ENCODE data around the gene DPP6. TPM values are rescaled to one million over a fixed set of nuclear protein-coding genes. Genes with fewer than 3 reads are reported as not detected.

The DPP6 gene
- total and polyA plus RNA-seq, 2 experiments from 2014 or later: 0.20 to 0.44 TPM

GRCh38 chr7:154296443-154296842 is 244.2 kb downstream of the DPP6 start:
- H3K4me3 ChIP-seq: no peak overlapping the region
- DNase-seq (ENCODE audit: low spot score): no peak
- no peaks in the 10 kb centered on the region for H3K9me2 ChIP-seq (replicated peaks; ENCODE audit: insufficient read depth)
- no peak overlapping the region for H3K4me2 ChIP-seq
- no peaks in the 10 kb centered on the region for H3K27me3 ChIP-seq
- H3K9me3 ChIP-seq (ENCODE audit: low read depth): no peaks in the 10 kb centered on the region
- no peaks in the 10 kb centered on the region for H3K79me2 ChIP-seq
- H4K20me1 ChIP-seq (ENCODE audit: insufficient read depth, poor library complexity, severe bottlenecking): no peaks in the 10 kb centered on the region
- no peak for TF ChIP-seq EZH2 (IDR thresholded peaks at IDR 0.05; ENCODE audit: borderline replicate concordance)
- no peak for TF ChIP-seq CTCF (IDR thresholded peaks at IDR 0.05; ENCODE audit: poor library complexity)
- TF ChIP-seq EZH2phosphoT487 (IDR thresholded peaks at IDR 0.05; ENCODE audit: low read depth, severe bottlenecking, unreplicated experiment): no peak
- H3K4me1 ChIP-seq (ENCODE audit: insufficient read depth): no peaks in the 10 kb centered on the region
- H2AFZ ChIP-seq: no peak overlapping the region
- no peaks in the 10 kb centered on the region for H3K36me3 ChIP-seq (replicated peaks; ENCODE audit: insufficient read depth, low read depth)
- 82% methylated on average over 4 of the region's 4 CpGs for WGBS (ENCODE audit: low lambda C conversion rate, missing lambda C conversion rate)
- no peak overlapping the region for H3K27ac ChIP-seq

GRCh38 chr7:154299736-154300135 is 247.5 kb downstream of the DPP6 start:
- Histone ChIP-seq H4K20me1 (ENCODE audit: insufficient read depth, poor library complexity, severe bottlenecking) (no peaks in the 10 kb centered on the region), H3K9me2 (replicated peaks; ENCODE audit: insufficient read depth) (no peaks in the 10 kb centered on the region), H3K4me1 (ENCODE audit: insufficient read depth) (peaks cover 4% of the 10 kb centered on the region), H3K27me3 (peaks cover 11% of the 10 kb centered on the region), H3K79me2 (no peaks in the 10 kb centered on the region), H3K4me2 (no peak overlapping the region), H3K9me3 (ENCODE audit: low read depth) (no peaks in the 10 kb centered on the region), H3K36me3 (replicated peaks; ENCODE audit: insufficient read depth, low read depth) (no peaks in the 10 kb centered on the region), H3K27ac (no peak overlapping the region), H3K4me3 (no peak overlapping the region), H2AFZ (no peak overlapping the region)
- WGBS (ENCODE audit: low lambda C conversion rate, missing lambda C conversion rate): 89% methylated on average over 8 of the region's 8 CpGs
- TF ChIP-seq EZH2phosphoT487 (IDR thresholded peaks at IDR 0.05; ENCODE audit: low read depth, severe bottlenecking, unreplicated experiment) (no peak), CTCF (IDR thresholded peaks at IDR 0.05; ENCODE audit: poor library complexity) (no peak), EZH2 (IDR thresholded peaks at IDR 0.05; ENCODE audit: borderline replicate concordance) (no peak)
- no peak for DNase-seq (ENCODE audit: low spot score)

- H3K79me2 ChIP-seq: no peaks in the 10 kb centered on the region
- H4K20me1 ChIP-seq (ENCODE audit: insufficient read depth, poor library complexity, severe bottlenecking): no peaks in the 10 kb centered on the region
- no peaks in the 10 kb centered on the region for H3K9me3 ChIP-seq (ENCODE audit: low read depth)
- WGBS (ENCODE audit: low lambda C conversion rate, missing lambda C conversion rate): 34% methylated on average over 2 of the region's 2 CpGs
- DNase-seq (ENCODE audit: low spot score): peak; percentile 49
- H2AFZ ChIP-seq: no peak overlapping the region
- H3K9me2 ChIP-seq (replicated peaks; ENCODE audit: insufficient read depth): no peaks in the 10 kb centered on the region
- no peaks in the 10 kb centered on the region for H3K36me3 ChIP-seq (replicated peaks; ENCODE audit: insufficient read depth, low read depth)
- no peak overlapping the region for H3K4me3 ChIP-seq
- H3K4me1 ChIP-seq (ENCODE audit: insufficient read depth): peaks cover 4% of the 10 kb centered on the region
- H3K4me2 ChIP-seq: no peak overlapping the region
- TF ChIP-seq EZH2phosphoT487 (IDR thresholded peaks at IDR 0.05; ENCODE audit: low read depth, severe bottlenecking, unreplicated experiment) (no peak), CTCF (IDR thresholded peaks at IDR 0.05; ENCODE audit: poor library complexity) (peak; percentile 16)
- H3K27me3 ChIP-seq: peaks cover 28% of the 10 kb centered on the region
- H3K27ac ChIP-seq: no peak overlapping the region
Measured at GRCh38 chr7:154302380-154302779, 250.2 kb downstream of the DPP6 start.

- no peak overlapping the region for H3K27ac ChIP-seq
- no peaks in the 10 kb centered on the region for H4K20me1 ChIP-seq (ENCODE audit: insufficient read depth, poor library complexity, severe bottlenecking)
- WGBS (ENCODE audit: low lambda C conversion rate, missing lambda C conversion rate): 57% methylated on average over 4 of the region's 4 CpGs
- peaks cover 4% of the 10 kb centered on the region for H3K4me1 ChIP-seq (ENCODE audit: insufficient read depth)
- no peak overlapping the region for H3K4me3 ChIP-seq
- DNase-seq (ENCODE audit: low spot score): no peak
- no peak for TF ChIP-seq EZH2 (IDR thresholded peaks at IDR 0.05; ENCODE audit: borderline replicate concordance)
- TF ChIP-seq CTCF (IDR thresholded peaks at IDR 0.05; ENCODE audit: poor library complexity): no peak
- no peak for TF ChIP-seq EZH2phosphoT487 (IDR thresholded peaks at IDR 0.05; ENCODE audit: low read depth, severe bottlenecking, unreplicated experiment)
- no peak overlapping the region for H3K4me2 ChIP-seq
- H3K9me3 ChIP-seq (ENCODE audit: low read depth): no peaks in the 10 kb centered on the region
- H3K27me3 ChIP-seq: peaks cover 31% of the 10 kb centered on the region
- no peak overlapping the region for H2AFZ ChIP-seq
- no peaks in the 10 kb centered on the region for H3K9me2 ChIP-seq (replicated peaks; ENCODE audit: insufficient read depth)
- H3K36me3 ChIP-seq (replicated peaks; ENCODE audit: insufficient read depth, low read depth): no peaks in the 10 kb centered on the region
- no peaks in the 10 kb centered on the region for H3K79me2 ChIP-seq
Measured at GRCh38 chr7:154304231-154304630, 252.0 kb downstream of the DPP6 start.
